WTC11 (cell line): ENCODE measurements around the gene KDM2A.

Source experiments
- ATF3 ChIP-seq: sonication (generic); formaldehyde crosslinking; conservative IDR thresholded peaks from 2 replicates; pipeline ENCODE4 v1.8.1; 2022; ENCODE audit warnings: mild to moderate bottlenecking, missing genetic modification reagents
- FOXJ3 ChIP-seq: sonication (generic); formaldehyde crosslinking; IDR thresholded peaks from 2 replicates; pipeline ENCODE4 v1.9.0; 2021; ENCODE audit warnings: missing genetic modification reagents, mild to moderate bottlenecking, borderline replicate concordance
- GABPB1 ChIP-seq: sonication (generic); formaldehyde crosslinking; IDR thresholded peaks from 2 replicates; pipeline ENCODE4 v1.8.1; 2023; ENCODE audit warnings: mild to moderate bottlenecking, missing genetic modification reagents
- MAX ChIP-seq: sonication (generic); formaldehyde crosslinking; IDR thresholded peaks from 2 replicates; pipeline ENCODE4 v1.8.0; 2022; ENCODE audit warnings: mild to moderate bottlenecking, missing genetic modification reagents
- NR1H2 ChIP-seq: sonication (generic); formaldehyde crosslinking; IDR thresholded peaks from 2 replicates; pipeline ENCODE4 v1.9.0; 2021; ENCODE audit warnings: mild to moderate bottlenecking, moderate library complexity, missing genetic modification reagents
- TCF7 ChIP-seq: sonication (generic); formaldehyde crosslinking; IDR thresholded peaks from 2 replicates; pipeline ENCODE4 v1.8.0; 2022; ENCODE audit warnings: mild to moderate bottlenecking, low read depth, missing genetic modification reagents, moderate library complexity
- TF ChIP-seq, protein P1 (sequence below): fragments of 200-600 bp; IDR thresholded peaks from 2 replicates; pipeline ENCODE4 v1.8.0; 2022; ENCODE audit warnings: antibody characterized with exemption

GRCh38 chr11:67300256-67300755, 181.2 kb downstream of the KDM2A start:
- TF ChIP-seq, protein P1, sequence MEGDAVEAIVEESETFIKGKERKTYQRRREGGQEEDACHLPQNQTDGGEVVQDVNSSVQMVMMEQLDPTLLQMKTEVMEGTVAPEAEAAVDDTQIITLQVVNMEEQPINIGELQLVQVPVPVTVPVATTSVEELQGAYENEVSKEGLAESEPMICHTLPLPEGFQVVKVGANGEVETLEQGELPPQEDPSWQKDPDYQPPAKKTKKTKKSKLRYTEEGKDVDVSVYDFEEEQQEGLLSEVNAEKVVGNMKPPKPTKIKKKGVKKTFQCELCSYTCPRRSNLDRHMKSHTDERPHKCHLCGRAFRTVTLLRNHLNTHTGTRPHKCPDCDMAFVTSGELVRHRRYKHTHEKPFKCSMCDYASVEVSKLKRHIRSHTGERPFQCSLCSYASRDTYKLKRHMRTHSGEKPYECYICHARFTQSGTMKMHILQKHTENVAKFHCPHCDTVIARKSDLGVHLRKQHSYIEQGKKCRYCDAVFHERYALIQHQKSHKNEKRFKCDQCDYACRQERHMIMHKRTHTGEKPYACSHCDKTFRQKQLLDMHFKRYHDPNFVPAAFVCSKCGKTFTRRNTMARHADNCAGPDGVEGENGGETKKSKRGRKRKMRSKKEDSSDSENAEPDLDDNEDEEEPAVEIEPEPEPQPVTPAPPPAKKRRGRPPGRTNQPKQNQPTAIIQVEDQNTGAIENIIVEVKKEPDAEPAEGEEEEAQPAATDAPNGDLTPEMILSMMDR, result no peak
- TF ChIP-seq GABPB1, result no peak
- no peak for TF ChIP-seq FOXJ3 (CRISPR knock-in tag)
- no peak for TF ChIP-seq TCF7 (CRISPR knock-in tag)
- no peak for TF ChIP-seq ATF3
- no peak for TF ChIP-seq NR1H2
- TF ChIP-seq MAX (CRISPR knock-in tag), result no peak
